Body of pancreas (tissue), 4 donors: ENCODE measurements around the gene PLLP. TPM values are rescaled to one million over a fixed set of nuclear protein-coding genes. Genes with fewer than 3 reads are reported as not detected.

ENCODE experiments used
- ATAC-seq: fragments of 150-250 bp; one replicate; pipeline ENCODE4 v1.9.1; 2016
- DNase-seq, 4 donors: peaks; one replicate each; pipeline ENCODE4 v3.0.0-alpha.2; 2019
- H3K27ac ChIP-seq, 4 donors: fragments of 200-600 bp; sonication (generic); 1 replicate in 3 of 4; 2 replicates in 1 of 4; pipeline versions ENCODE4 v1.5.1 to v1.6.1; 2016 to 2019; ENCODE audit warnings: mild to moderate bottlenecking in 1 of 4, mixed read lengths in 1 of 4, moderate library complexity in 1 of 4
- H3K27me3 ChIP-seq, 2 donors: fragments of 200-600 bp; sonication (generic); one replicate each; pipeline ENCODE4 v1.6.0; 2016; ENCODE audit warnings: mild to moderate bottlenecking in 1 of 2
- H3K36me3 ChIP-seq, 2 donors: fragments of 200-600 bp; sonication (generic); replicated peaks in 1 of 2; 2 replicates each; pipeline ENCODE4 v1.5.1; 2016; ENCODE audit warnings: low read depth in 2 of 2; ENCODE audit not compliant: insufficient read depth in 1 of 2
- H3K4me1 ChIP-seq: fragments of 200-600 bp; sonication (generic); one replicate; pipeline ENCODE4 v1.6.0; 2016
- H3K4me3 ChIP-seq, 2 donors: fragments of 200-600 bp; sonication (generic); 1 replicate in 1 of 2; 2 replicates in 1 of 2; pipeline ENCODE4 v1.5.1; 2016 to 2019
- H3K9me3 ChIP-seq, 3 donors: fragments of 200-600 bp; sonication (generic); 1 replicate in 2 of 3; 2 replicates in 1 of 3; pipeline ENCODE4 v1.5.1; 2016
- CTCF ChIP-seq, 7 experiments: fragments of 450-650 bp in 4 of 7; fragments of 200-600 bp in 3 of 7; sonication (generic) in 3 of 7; IDR thresholded peaks; one replicate each; pipeline ENCODE4 v1.5.1; 2016 to 2019; ENCODE audit warnings: antibody characterized with exemption in 7 of 7
- POLR2A ChIP-seq, 3 donors: fragments of 450-650 bp; IDR thresholded peaks; one replicate each; pipeline ENCODE4 v1.6.1; 2016; ENCODE audit warnings: antibody characterized with exemption in 3 of 3, mild to moderate bottlenecking in 2 of 3
- WGBS, 2 donors: methylation state at CpG; one replicate each; pipeline ENCODE4 v1.1.5; 2017; 5-methylcytosine and 5-hydroxymethylcytosine counted together
- intact Hi-C: fragments of 100-400 bp; cut with DNase I; formaldehyde crosslinking; loops from one replicate; pipeline ENCODE4 v1.15.1; 2023
- small RNA-seq: library from RNA; depleted of rRNA; stranded (forward); fragments of <200 nt; gene quantifications from one replicate; pipeline ENCODE3, GENCODE V24; 2016
- total RNA-seq, 2 donors: library from RNA; depleted of rRNA; stranded (reverse); fragments of >200 nt; gene quantifications; one replicate each; pipeline ENCODE4 v1.1.0, GENCODE V29; 2016

The PLLP gene
- total RNA-seq, 2 donors from 2014 or later: 32.9 to 43.2 TPM

GRCh38 chr16:57208926-57209325 is 75.5 kb downstream of the PLLP start:
- TF ChIP-seq CTCF (IDR thresholded peaks at IDR 0.05) (no peak), POLR2A (IDR thresholded peaks at IDR 0.05) (no peak)
- 92 to 95% methylated on average over 1 of the region's 1 CpG for WGBS, 2 donors
- ATAC-seq: no peak
- intact Hi-C loops: no loop called here
- no peak overlapping the region for H3K27ac ChIP-seq
- peaks cover 0 to 23% of the 10 kb centered on the region in 2 donors for H3K36me3 ChIP-seq
- no peaks in the 10 kb centered on the region for H3K4me1 ChIP-seq
- H3K4me3 ChIP-seq: no peak overlapping the region
- H3K9me3 ChIP-seq: no peaks in the 10 kb centered on the region
- H3K27me3 ChIP-seq: no peaks in the 10 kb centered on the region
- DNase-seq: no peak

Small RNA genes within 50 kb of the gene (small RNA-seq; reads per million reads assigned to genes)
- not detected for gene AC108081.1

Other genes with a start within 250 kb of the PLLP start
- gene CPNE2, start 192.1 kb downstream of the PLLP start, total RNA-seq: 10 to 100 TPM in 1 of 2 donors, 1 to 10 TPM in 1; 8.8 to 16.5 TPM
- gene PSME3IP1, start 98.6 kb downstream of the PLLP start, total RNA-seq: 10 to 100 TPM; 26.7 to 32.9 TPM
- gene RSPRY1, start 98.3 kb downstream of the PLLP start, total RNA-seq: 10 to 100 TPM; 13.8 to 31.4 TPM
- gene ARL2BP, start 39.4 kb downstream of the PLLP start, total RNA-seq: 10 to 100 TPM; 15.8 to 21.5 TPM
- not detected for gene CCL22, start 74.1 kb upstream of the PLLP start, total RNA-seq
- gene CX3CL1, start 87.8 kb upstream of the PLLP start, total RNA-seq: 10 to 100 TPM; 14.5 to 19.1 TPM
- gene CCL17, start 120.1 kb upstream of the PLLP start, total RNA-seq: not detected
- 10 to 100 TPM; 13.5 to 19.4 TPM for gene CIAPIN1, start 162.7 kb upstream of the PLLP start, total RNA-seq
- gene COQ9, start 162.8 kb upstream of the PLLP start, total RNA-seq: 10 to 100 TPM; 38.7 to 56.0 TPM
- 10 to 100 TPM; 34.9 to 77.3 TPM for gene POLR2C, start 178.0 kb upstream of the PLLP start, total RNA-seq
- gene DOK4, start 201.8 kb upstream of the PLLP start, total RNA-seq: 10 to 100 TPM; 33.0 to 36.1 TPM